GM12878 (cell line): Measurements from ENCODE around the gene SEPTIN5. TPM values are rescaled to one million over a fixed set of nuclear protein-coding genes. Genes with fewer than 3 reads are reported as not detected.

ENCODE experiments used
- ATAC-seq: fragments of 200-7000 bp; cut with Tn5 transposase; 3 replicates; pipeline ENCODE4 v1.9.1; 2020; ENCODE audit warnings: mild to moderate bottlenecking, moderate library complexity
- BruUV-seq: library from RNA; stranded (reverse); fragments of 400-500 nt; replicated peaks from 2 replicates; lab custom pipeline; 2021; lab: Mats Ljungman, UMichigan
- CTCF ChIA-PET: fragments of 300-600 bp; sonication (Branson Sonifier 250); formaldehyde crosslinking; extraction: SDS; loops from one replicate; lab custom pipeline; 2021; ENCODE audit warnings: inconsistent platforms; lab: Yijun Ruan, JAX
- POLR2A ChIA-PET: fragments of 350-600 bp; formaldehyde crosslinking; extraction: SDS; loops from one replicate; lab custom pipeline; 2021; ENCODE audit warnings: inconsistent platforms; lab: Charles Lee
- RAD21 ChIA-PET: fragments of 300-600 bp; sonication (Branson Sonifier 250); formaldehyde crosslinking; loops from one replicate; lab custom pipeline; 2023; ENCODE audit warnings: antibody characterized with exemption; ENCODE audit not compliant: unreplicated experiment; lab: Charles Lee
- SMC1A ChIA-PET: fragments of 300-600 bp; sonication (Branson Sonifier 250); formaldehyde crosslinking; loops from one replicate; lab custom pipeline; 2023; ENCODE audit not compliant: unreplicated experiment, uncharacterized antibody; lab: Charles Lee
- DNase-seq: peaks from one replicate; pipeline ENCODE4 v3.0.0-alpha.2; 2011; ENCODE audit warnings: low read depth, low spot score
- FAIRE-seq: peaks from 3 replicates; lab custom pipeline; 2011; peaks lifted over from hg19 to GRCh38; lab: Jason Lieb, UNC
- H2AFZ ChIP-seq: 2 replicates; pipeline ENCODE4 v1.6.0; 2011; ENCODE audit warnings: low read depth, low read length, control low read depth; ENCODE audit not compliant: control insufficient read depth
- H3K27ac ChIP-seq: 2 replicates; pipeline ENCODE4 v1.5.1; 2011; ENCODE audit warnings: control low read depth; ENCODE audit not compliant: control insufficient read depth, insufficient read depth
- H3K27me3 ChIP-seq, 2 experiments: replicated peaks in 1 of 2; 2 replicates each; pipeline versions ENCODE4 v1.6.0 to v1.6.1; 2011; ENCODE audit warnings: low read length in 1 of 2; ENCODE audit not compliant: control insufficient read depth in 2 of 2, insufficient read depth in 2 of 2
- H3K36me3 ChIP-seq, 2 experiments: 2 replicates each; pipeline ENCODE4 v1.5.1; 2011; ENCODE audit warnings: low read length in 1 of 2; ENCODE audit not compliant: control insufficient read depth in 2 of 2, insufficient read depth in 2 of 2
- H3K4me1 ChIP-seq: 2 replicates; pipeline ENCODE4 v1.6.1; 2011; ENCODE audit warnings: mild to moderate bottlenecking, low read length, moderate library complexity, mixed read lengths; ENCODE audit not compliant: control insufficient read depth, insufficient read depth
- H3K4me2 ChIP-seq: 2 replicates; pipeline ENCODE4 v1.6.0; 2011; ENCODE audit warnings: control low read depth; ENCODE audit not compliant: control insufficient read depth, insufficient read depth
- H3K4me3 ChIP-seq: fragments of 200-600 bp; sonication (generic); 2 replicates; pipeline ENCODE4 v1.5.1; 2016
- H3K79me2 ChIP-seq: 2 replicates; pipeline ENCODE4 v1.6.0; 2011; ENCODE audit warnings: low read length; ENCODE audit not compliant: control insufficient read depth, insufficient read depth
- H3K9ac ChIP-seq: 2 replicates; pipeline ENCODE4 v1.8.0; 2011; ENCODE audit warnings: low read length, control low read depth, mixed read lengths; ENCODE audit not compliant: control insufficient read depth, insufficient read depth
- H3K9me3 ChIP-seq: replicated peaks from 3 replicates; pipeline ENCODE4 v1.5.1; 2011; ENCODE audit warnings: mild to moderate bottlenecking, low read length; ENCODE audit not compliant: control insufficient read depth, insufficient read depth
- H4K20me1 ChIP-seq: 2 replicates; pipeline ENCODE4 v1.6.0; 2011; ENCODE audit not compliant: control insufficient read depth, insufficient read depth
- MXI1 ChIP-seq: fragments of 150-350 bp; IDR thresholded peaks from 2 replicates; pipeline ENCODE4 v1.6.1; 2011; ENCODE audit warnings: low read depth, mild to moderate bottlenecking, inconsistent platforms, low read length, improper control_type of control experiment
- SPI1 ChIP-seq: IDR thresholded peaks from 2 replicates; pipeline ENCODE4 v1.6.1; 2011; ENCODE audit warnings: low read depth, mild to moderate bottlenecking, low read length, moderate library complexity, borderline replicate concordance; ENCODE audit not compliant: insufficient read depth
- WGBS: methylation state at CpG from one replicate; pipeline ENCODE4 v1.1.6; 2016; ENCODE audit warnings: low lambda C conversion rate; ENCODE audit not compliant: insufficient replicate concordance, insufficient coverage; ENCODE audit errors: missing lambda C conversion rate; 5-methylcytosine and 5-hydroxymethylcytosine counted together
- in situ Hi-C: fragments of 300-500 bp; cut with MboI; formaldehyde crosslinking; loops from 9 replicates; pipeline ENCODE4 v1.14.3; 2018; ENCODE audit warnings: mixed read lengths
- intact Hi-C: fragments of 100-400 bp; cut with micrococcal nuclease; formaldehyde crosslinking; loops from one replicate; pipeline ENCODE4 v1.14.2; 2022; ENCODE audit not compliant: unreplicated experiment
- polyA plus RNA-seq, 11 experiments: library from polyadenylated mRNA; depleted of rRNA in 4 of 11; unstranded in 6 of 11; stranded (reverse) in 5 of 11; fragments of >200 nt; fragmentation: Nextera tagmentation in 4 of 11; fragmentation: Illumina TruSeq in 1 of 11; extraction: Ambion mirVana in 4 of 11; extraction: Trizol in 1 of 11; gene quantifications; 1 replicate in 1 of 11; 2 replicates in 10 of 11; pipeline versions ENCODE4 v1.2.1 to v1.2.3, GENCODE V29; 2011 to 2016; ENCODE audit warnings: inconsistent platforms in 2 of 11, missing spikeins in 2 of 11, low read depth in 1 of 11
- total RNA-seq, 4 experiments: library from RNA; depleted of rRNA in 3 of 4; stranded (reverse); fragments of >200 nt in 3 of 4; fragmentation: Illumina TruSeq in 1 of 4; extraction: Trizol in 1 of 4; gene quantifications; 2 replicates each; pipeline versions ENCODE4 v1.2.1 to v1.2.3, GENCODE V29; 2013 to 2021
- TF ChIP-seq, protein P1 (sequence below): fragments of 450-650 bp; IDR thresholded peaks from 2 replicates; pipeline ENCODE4 v1.6.1; 2017; ENCODE audit warnings: mild to moderate bottlenecking, moderate library complexity

The SEPTIN5 gene
- total and polyA plus RNA-seq, 10 of the 15 experiments (the other 5 are each of a cell fraction or from before 2014, with no cell fraction given) = 0.13 to 1.1 (median 0.34) TPM; not detected in 5

GRCh38 chr22:19754701-19755144, 40.4 kb downstream of the SEPTIN5 start:
- no peak overlapping the region for H3K4me2 ChIP-seq
- no peak overlapping the region for H3K27ac ChIP-seq
- H3K36me3 ChIP-seq = no peaks in the 10 kb centered on the region
- no TSS peak for BruUV-seq
- CTCF ChIA-PET = no interaction called here
- H4K20me1 ChIP-seq = peaks cover 4% of the 10 kb centered on the region
- no peak overlapping the region for H3K4me3 ChIP-seq
- DNase-seq (no peak), ATAC-seq (no peak), FAIRE-seq (no peak)
- TF ChIP-seq, protein P1, sequence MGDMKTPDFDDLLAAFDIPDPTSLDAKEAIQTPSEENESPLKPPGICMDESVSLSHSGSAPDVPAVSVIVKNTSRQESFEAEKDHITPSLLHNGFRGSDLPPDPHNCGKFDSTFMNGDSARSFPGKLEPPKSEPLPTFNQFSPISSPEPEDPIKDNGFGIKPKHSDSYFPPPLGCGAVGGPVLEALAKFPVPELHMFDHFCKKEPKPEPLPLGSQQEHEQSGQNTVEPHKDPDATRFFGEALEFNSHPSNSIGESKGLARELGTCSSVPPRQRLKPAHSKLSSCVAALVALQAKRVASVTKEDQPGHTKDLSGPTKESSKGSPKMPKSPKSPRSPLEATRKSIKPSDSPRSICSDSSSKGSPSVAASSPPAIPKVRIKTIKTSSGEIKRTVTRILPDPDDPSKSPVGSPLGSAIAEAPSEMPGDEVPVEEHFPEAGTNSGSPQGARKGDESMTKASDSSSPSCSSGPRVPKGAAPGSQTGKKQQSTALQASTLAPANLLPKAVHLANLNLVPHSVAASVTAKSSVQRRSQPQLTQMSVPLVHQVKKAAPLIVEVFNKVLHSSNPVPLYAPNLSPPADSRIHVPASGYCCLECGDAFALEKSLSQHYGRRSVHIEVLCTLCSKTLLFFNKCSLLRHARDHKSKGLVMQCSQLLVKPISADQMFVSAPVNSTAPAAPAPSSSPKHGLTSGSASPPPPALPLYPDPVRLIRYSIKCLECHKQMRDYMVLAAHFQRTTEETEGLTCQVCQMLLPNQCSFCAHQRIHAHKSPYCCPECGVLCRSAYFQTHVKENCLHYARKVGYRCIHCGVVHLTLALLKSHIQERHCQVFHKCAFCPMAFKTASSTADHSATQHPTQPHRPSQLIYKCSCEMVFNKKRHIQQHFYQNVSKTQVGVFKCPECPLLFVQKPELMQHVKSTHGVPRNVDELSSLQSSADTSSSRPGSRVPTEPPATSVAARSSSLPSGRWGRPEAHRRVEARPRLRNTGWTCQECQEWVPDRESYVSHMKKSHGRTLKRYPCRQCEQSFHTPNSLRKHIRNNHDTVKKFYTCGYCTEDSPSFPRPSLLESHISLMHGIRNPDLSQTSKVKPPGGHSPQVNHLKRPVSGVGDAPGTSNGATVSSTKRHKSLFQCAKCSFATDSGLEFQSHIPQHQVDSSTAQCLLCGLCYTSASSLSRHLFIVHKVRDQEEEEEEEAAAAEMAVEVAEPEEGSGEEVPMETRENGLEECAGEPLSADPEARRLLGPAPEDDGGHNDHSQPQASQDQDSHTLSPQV = no peak
- in situ Hi-C loops = no loop called here
- H3K27me3 ChIP-seq = peaks cover 22 to 26% of the 10 kb centered on the region in 2 experiments
- POLR2A ChIA-PET = no interaction called here
- H3K9me3 ChIP-seq = no peaks in the 10 kb centered on the region
- H3K79me2 ChIP-seq = no peaks in the 10 kb centered on the region
- RAD21 ChIA-PET = no interaction called here
- intact Hi-C loops = no loop called here
- WGBS = 25% methylated on average over 13 of the region's 14 CpGs
- SMC1A ChIA-PET = no interaction called here
- peaks cover 6% of the 10 kb centered on the region for H3K4me1 ChIP-seq
- no peak overlapping the region for H2AFZ ChIP-seq
- H3K9ac ChIP-seq = no peak overlapping the region

DNA sequence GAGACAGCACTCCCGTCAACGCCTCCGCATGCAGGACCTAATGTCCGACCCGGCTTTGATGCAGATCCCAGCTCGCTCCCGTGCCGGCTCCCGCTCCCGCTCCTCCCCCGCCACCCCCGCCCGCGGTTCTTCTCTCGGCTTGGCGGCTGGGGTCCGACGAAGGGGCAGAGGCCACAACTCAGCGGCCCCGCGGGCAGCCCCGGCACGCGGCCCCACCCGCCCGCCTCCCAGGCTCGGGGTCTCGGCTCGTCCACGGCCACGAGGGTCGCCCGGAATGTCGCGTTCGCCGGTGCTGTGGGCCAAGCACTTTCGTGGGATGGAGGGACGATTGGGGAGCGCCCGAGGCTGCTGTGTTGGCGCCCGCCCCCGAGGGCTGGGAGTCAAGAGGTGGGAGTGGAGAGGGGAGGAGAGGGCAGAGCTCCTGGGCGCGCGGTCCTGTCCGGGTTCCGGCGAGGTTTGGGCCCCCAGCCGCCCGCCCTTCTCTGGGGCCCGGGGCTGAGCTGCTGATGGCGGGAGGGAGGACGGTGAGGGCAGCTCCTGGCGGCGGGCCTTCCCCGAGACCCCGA, 40.9 kb downstream of the SEPTIN5 start:
- no peak overlapping the region for H3K9ac ChIP-seq
- no peaks in the 10 kb centered on the region for H3K9me3 ChIP-seq
- H3K27ac ChIP-seq = no peak overlapping the region
- H4K20me1 ChIP-seq = peaks cover 4% of the 10 kb centered on the region
- DNase-seq (no peak), ATAC-seq (no peak), FAIRE-seq (no peak)
- H3K27me3 ChIP-seq = peaks cover 25 to 26% of the 10 kb centered on the region in 2 experiments
- intact Hi-C loops (no loop called here), in situ Hi-C loops (no loop called here)
- H3K79me2 ChIP-seq = no peaks in the 10 kb centered on the region
- TF ChIP-seq SPI1 (no peak), MXI1 (no peak)
- 11% methylated on average over 41 of the region's 59 CpGs for WGBS
- ChIA-PET CTCF (no interaction called here), SMC1A (no interaction called here), POLR2A (no interaction called here), RAD21 (no interaction called here)
- no peak overlapping the region for H3K4me2 ChIP-seq
- no peak overlapping the region for H3K4me3 ChIP-seq
- BruUV-seq = no TSS peak
- H3K36me3 ChIP-seq = no peaks in the 10 kb centered on the region
- H2AFZ ChIP-seq = no peak overlapping the region
- H3K4me1 ChIP-seq = peaks cover 6% of the 10 kb centered on the region
